Heart left ventricle (tissue), 16 donors: Measurements from ENCODE around the gene FOXRED2. TPM values are rescaled to one million over a fixed set of nuclear protein-coding genes. Genes with fewer than 3 reads are reported as not detected.
A peak's percentile ranks its signal among the peaks of the same experiment; 100 is the strongest.

Experiments used
- ATAC-seq, 4 donors: fragments of 200-7000 bp; cut with Tn5 transposase; one replicate each; pipeline ENCODE4 v1.9.1; 2020 to 2022; ENCODE audit warnings: moderate library complexity in 4 of 4, mild to moderate bottlenecking in 3 of 4, moderate number of reproducible peaks in 1 of 4
- DNase-seq, 5 donors: peaks; one replicate each; pipeline ENCODE4 v3.0.0-alpha.2; 2020
- H3K27ac ChIP-seq, 12 donors: fragments of 200-600 bp; sonication (generic) in 4 of 12; one replicate each; pipeline versions ENCODE4 v1.5.0 to v1.8.0; 2016 to 2022; ENCODE audit warnings: mild to moderate bottlenecking in 2 of 12
- H3K27me3 ChIP-seq, 9 donors: fragments of 200-600 bp; sonication (generic) in 2 of 9; one replicate each; pipeline versions ENCODE4 v1.5.1 to v1.8.0; 2016 to 2022; ENCODE audit warnings: mild to moderate bottlenecking in 3 of 9
- H3K36me3 ChIP-seq, 9 donors: fragments of 200-600 bp; sonication (generic) in 2 of 9; one replicate each; pipeline versions ENCODE4 v1.5.0 to v1.8.0; 2018 to 2022; ENCODE audit warnings: mild to moderate bottlenecking in 2 of 9
- H3K4me1 ChIP-seq, 12 donors: fragments of 200-600 bp; sonication (generic) in 4 of 12; one replicate each; pipeline versions ENCODE4 v1.5.0 to v1.8.0; 2016 to 2022; ENCODE audit warnings: mild to moderate bottlenecking in 3 of 12
- H3K4me3 ChIP-seq, 12 donors: fragments of 200-600 bp; sonication (generic) in 4 of 12; one replicate each; pipeline versions ENCODE4 v1.5.0 to v1.8.0; 2017 to 2022; ENCODE audit warnings: mild to moderate bottlenecking in 9 of 12, moderate library complexity in 4 of 12
- H3K9me3 ChIP-seq, 12 donors: fragments of 200-600 bp; sonication (generic) in 4 of 12; one replicate each; pipeline versions ENCODE4 v1.5.0 to v1.8.0; 2016 to 2022; ENCODE audit warnings: mild to moderate bottlenecking in 1 of 12
- POLR2A ChIP-seq, 2 donors: fragments of 450-650 bp; IDR thresholded peaks; one replicate each; pipeline ENCODE4 v1.6.1; 2017; ENCODE audit warnings: antibody characterized with exemption in 2 of 2, mild to moderate bottlenecking in 2 of 2, moderate library complexity in 2 of 2
- WGBS, 4 donors: extraction: QIAGEN DNeasy Blood & Tissue Kit in 2 of 4; methylation state at CpG; one replicate each; pipeline versions ENCODE4 v1.1.5 to v1.1.7; 2013 to 2018; 5-methylcytosine and 5-hydroxymethylcytosine counted together
- intact Hi-C, 10 donors: fragments of 100-400 bp; cut with DNase I; formaldehyde crosslinking; loops; one replicate each; pipeline versions ENCODE4 v1.11.1 to v1.14.2; 2022
- polyA plus RNA-seq, 2 donors: library from polyadenylated mRNA; stranded (reverse); fragments of 200-250 nt; gene quantifications; one replicate each; pipeline ENCODE4 v1.2.3, GENCODE V29; 2013
- total RNA-seq, 9 donors: library from RNA; depleted of rRNA in 2 of 9; stranded (reverse); fragments of >200 nt in 2 of 9; fragmentation: NEBNext Ultra II Directional in 3 of 9; extraction: Animal tissue kit (Norgen Biotek cat#: 25700) in 3 of 9; gene quantifications; one replicate each; pipeline versions ENCODE4 v1.1.0 to v1.2.4, GENCODE V29; 2016 to 2023
- TF ChIP-seq, protein P1 (sequence below), 12 donors: fragments of 200-600 bp; sonication (generic) in 4 of 12; IDR thresholded peaks; one replicate each; pipeline versions ENCODE4 v1.5.0 to v1.8.0; 2018 to 2022; ENCODE audit warnings: antibody characterized with exemption in 12 of 12, mild to moderate bottlenecking in 5 of 12
- donor health status: ischemic (EF 13 %, LVEDD 7.1; RV severe dilation, severe dysfunction).
- donor health status: healthy with polysubstance abuse.
- donor health status: DM: no; HTN: yes; CAD: no.
- donor health status: DM: no; HTN: no; CAD: no.
- donor health status: ischemic (EF 25% LVEDD 6.9; RV normal size, moderate dysfunction).
- donor health status: ischemic (EF 25% LVEDD 5.7; RV mildly dilated, moderate dysfunction).
- donor health status: healthy.
- donor health status: DM: yes; HTN: yes; CAD: no.
- donor health status: ischemic (EF 35%, LVEDD 5.7; RV mildly dilated, moderate dysfunction).
- donor health status: nonischemic (EF 11% LVEDD 7.7; RV severe dilation, severe dysfunction).
- donor health status: DM: yes; HTN: yes; CAD: no.
- donor health status: PGD.
- donor health status: ischemic (EF 29% LVEDD 5.4; RV normal size, mild dysfunction).
- donor health status: nonischemic (EF 23%, LVEDD 6.1; RV moderate dilation, normal function).

The FOXRED2 gene
- total and polyA plus RNA-seq, 11 donors: 3.5 to 12.1 (median 6.9) TPM

DNA sequence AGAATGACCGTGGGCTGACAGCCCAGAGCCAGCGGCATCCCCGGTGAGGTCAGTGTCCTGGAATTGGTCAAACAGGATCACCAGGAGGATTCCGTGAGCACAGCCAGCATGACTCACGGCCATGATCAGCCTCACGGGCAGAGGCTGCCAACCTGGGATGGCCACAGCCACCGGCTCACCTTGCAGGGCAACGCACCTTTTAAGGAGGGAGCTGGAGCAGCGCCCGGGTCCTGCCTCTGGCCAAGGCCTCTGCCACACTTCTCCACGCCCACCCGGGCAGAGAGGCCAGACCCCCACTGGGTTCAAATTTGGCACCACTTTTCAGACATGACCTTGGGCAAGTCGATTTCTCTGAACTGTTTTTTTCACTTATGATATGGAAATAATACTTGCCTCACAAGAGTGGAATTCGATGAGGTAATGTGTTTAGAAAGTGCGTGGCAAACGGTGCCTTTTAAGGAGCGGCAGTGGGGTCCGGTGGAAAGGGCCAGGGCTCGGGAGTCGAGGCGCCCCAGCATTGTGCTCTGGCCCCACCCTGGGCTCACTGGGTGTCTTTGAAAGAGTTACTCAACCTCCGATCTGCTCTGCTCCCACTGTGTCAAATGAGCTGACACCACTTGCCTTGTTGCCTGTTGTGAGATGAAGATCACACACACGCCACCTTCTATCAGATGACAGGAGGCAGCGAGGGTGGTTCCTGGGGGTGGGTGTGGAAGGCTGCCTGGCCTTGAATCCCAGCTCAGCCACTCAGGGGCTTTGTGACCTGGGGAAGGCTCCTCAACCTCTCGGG lies 41.4 kb downstream of the FOXRED2 start:
- Histone ChIP-seq H3K4me3 (no peak overlapping the region), H3K27ac (peak overlapping the region; percentile 80 to 98 (median 94)), H3K9me3 (no peaks in the 10 kb centered on the region), H3K4me1 (peaks cover 9 to 95% (median 86%) of the 10 kb centered on the region in 12 donors), H3K27me3 (no peaks in the 10 kb centered on the region), H3K36me3 (peaks cover 0 to 19% (median 0%) of the 10 kb centered on the region in 9 donors)
- WGBS, 4 donors: 39 to 47% (median 42%) methylated on average over 18 to 25 of the region's 25 CpGs
- intact Hi-C loops: loop anchor here in 9 of 10 donors (5.0 to 10.0 kb wide), 5 partner anchors 78 to 143 kb away; partner anchors contain the start of gene MYH9 (in 6 of the 9)
- DNase-seq (peak; percentile 80 to 93 (median 87)), ATAC-seq (peak; percentile 56 to 74 (median 70))
- peak in 1 of 2 donors; percentile 8 for TF ChIP-seq POLR2A (IDR thresholded peaks at IDR 0.05)
- TF ChIP-seq, protein P1, sequence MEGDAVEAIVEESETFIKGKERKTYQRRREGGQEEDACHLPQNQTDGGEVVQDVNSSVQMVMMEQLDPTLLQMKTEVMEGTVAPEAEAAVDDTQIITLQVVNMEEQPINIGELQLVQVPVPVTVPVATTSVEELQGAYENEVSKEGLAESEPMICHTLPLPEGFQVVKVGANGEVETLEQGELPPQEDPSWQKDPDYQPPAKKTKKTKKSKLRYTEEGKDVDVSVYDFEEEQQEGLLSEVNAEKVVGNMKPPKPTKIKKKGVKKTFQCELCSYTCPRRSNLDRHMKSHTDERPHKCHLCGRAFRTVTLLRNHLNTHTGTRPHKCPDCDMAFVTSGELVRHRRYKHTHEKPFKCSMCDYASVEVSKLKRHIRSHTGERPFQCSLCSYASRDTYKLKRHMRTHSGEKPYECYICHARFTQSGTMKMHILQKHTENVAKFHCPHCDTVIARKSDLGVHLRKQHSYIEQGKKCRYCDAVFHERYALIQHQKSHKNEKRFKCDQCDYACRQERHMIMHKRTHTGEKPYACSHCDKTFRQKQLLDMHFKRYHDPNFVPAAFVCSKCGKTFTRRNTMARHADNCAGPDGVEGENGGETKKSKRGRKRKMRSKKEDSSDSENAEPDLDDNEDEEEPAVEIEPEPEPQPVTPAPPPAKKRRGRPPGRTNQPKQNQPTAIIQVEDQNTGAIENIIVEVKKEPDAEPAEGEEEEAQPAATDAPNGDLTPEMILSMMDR (IDR thresholded peaks at IDR 0.05): no peak

DNA sequence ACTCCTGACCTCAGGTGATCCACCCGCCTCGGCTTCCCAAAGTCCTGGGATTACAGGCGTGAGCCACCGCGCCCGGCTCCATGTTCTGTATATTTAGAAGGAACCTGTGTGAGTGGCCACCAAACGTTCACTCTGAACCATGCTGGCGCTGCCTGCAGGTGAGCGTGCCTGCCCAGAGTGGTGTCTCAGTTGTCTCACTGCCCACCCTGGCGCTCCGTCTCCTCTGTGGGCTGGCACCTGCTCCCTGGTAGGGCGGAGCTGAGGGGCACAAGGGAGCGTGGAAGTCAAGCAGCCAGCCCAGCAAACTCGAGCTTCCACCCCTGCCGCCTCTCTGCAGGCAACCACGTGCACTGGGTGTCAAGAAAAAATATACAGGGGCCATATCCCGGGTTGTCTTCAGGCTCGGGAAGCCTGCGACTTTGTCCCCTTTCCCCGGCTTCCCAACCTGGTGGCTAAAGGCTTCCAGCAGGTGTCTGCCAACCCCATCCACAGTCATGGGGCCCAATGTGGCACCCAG lies 42.1 kb downstream of the FOXRED2 start:
- Histone ChIP-seq H3K4me3 (no peak overlapping the region), H3K9me3 (no peaks in the 10 kb centered on the region), H3K27me3 (no peaks in the 10 kb centered on the region), H3K27ac (peak overlapping the region; percentile 80 to 98 (median 94)), H3K4me1 (peaks cover 9 to 88% (median 81%) of the 10 kb centered on the region in 12 donors), H3K36me3 (peaks cover 0 to 19% (median 0%) of the 10 kb centered on the region in 9 donors)
- DNase-seq (no peak), ATAC-seq (no peak)
- TF ChIP-seq, protein P1 (IDR thresholded peaks at IDR 0.05): no peak
- peak in 1 of 2 donors; percentile 17 for TF ChIP-seq POLR2A (IDR thresholded peaks at IDR 0.05)
- WGBS, 4 donors: 69 to 81% (median 76%) methylated on average over 15 to 20 of the region's 20 CpGs
- intact Hi-C loops: loop anchor here (5.0 to 10.0 kb wide), 5 partner anchors 77 to 142 kb away; partner anchors contain the start of gene MYH9 (in 7 of the 10)

DNA sequence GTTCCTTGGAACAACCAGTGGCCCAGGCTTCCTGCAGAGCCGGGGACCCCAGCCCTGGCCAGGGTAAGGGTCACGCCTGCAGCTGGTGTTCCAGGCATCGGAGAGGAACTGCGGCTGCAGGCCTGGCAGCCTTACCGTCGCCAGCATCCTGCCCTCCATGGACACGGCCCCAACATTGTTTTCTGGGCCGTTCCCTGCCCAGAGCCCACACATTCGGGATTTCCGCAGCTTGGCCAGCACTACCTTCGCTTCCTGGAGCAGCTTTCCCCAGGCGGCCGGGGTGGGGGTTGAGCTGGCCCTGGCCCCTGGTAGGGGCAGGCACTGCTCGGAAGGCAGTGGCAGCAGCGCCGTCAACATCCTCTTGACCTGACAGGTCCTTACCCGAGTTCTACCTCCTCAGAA lies 43.1 kb downstream of the FOXRED2 start:
- intact Hi-C loops: loop anchor here in 3 of 10 donors (2.0 to 10.0 kb wide), 3 partner anchors 76 to 135 kb away; partner anchors contain the start of gene MYH9 (in 2 of the 3)
- Histone ChIP-seq H3K27me3 (no peaks in the 10 kb centered on the region), H3K9me3 (no peaks in the 10 kb centered on the region), H3K4me3 (no peak overlapping the region), H3K36me3 (peaks cover 0 to 14% (median 0%) of the 10 kb centered on the region in 9 donors), H3K27ac (peak overlapping the region; percentile 80 to 98 (median 94)), H3K4me1 (peaks cover 9 to 79% (median 71%) of the 10 kb centered on the region in 12 donors)
- no peak for TF ChIP-seq POLR2A (IDR thresholded peaks at IDR 0.05)
- TF ChIP-seq, protein P1 (IDR thresholded peaks at IDR 0.05): no peak
- 55 to 75% (median 65%) methylated on average over 12 to 17 of the region's 17 CpGs for WGBS, 4 donors
- DNase-seq: peak; percentile 63 to 81 (median 80)
- peak; percentile 5 to 51 (median 27) for ATAC-seq
